Pancreas (tissue), 10 donors: ENCODE results near the gene GALM. TPM values are rescaled to one million over a fixed set of nuclear protein-coding genes. Genes with fewer than 3 reads are reported as not detected.
A peak's percentile ranks its signal among the peaks of the same experiment; 100 is the strongest.

Experiments
- ATAC-seq, 4 donors: fragments of 200-7000 bp; cut with Tn5 transposase; one replicate each; pipeline versions ENCODE4 v1.8.0 to v1.9.1; 2020; ENCODE audit warnings: mild to moderate bottlenecking in 4 of 4, moderate library complexity in 4 of 4
- DNase-seq, 6 donors: peaks; one replicate each; pipeline ENCODE4 v3.0.0-alpha.2; 2020
- FAIRE-seq: peaks from 2 replicates; lab custom pipeline; 2012; peaks lifted over from hg19 to GRCh38; lab: Jason Lieb, UNC
- H3K27ac ChIP-seq, 4 donors: fragments of 200-600 bp; sonication (generic); 1 replicate in 3 of 4; 2 replicates in 1 of 4; pipeline versions ENCODE4 v1.5.0 to v1.8.0; 2020
- H3K27me3 ChIP-seq, 4 donors: fragments of 200-600 bp; one replicate each; pipeline ENCODE4 v1.8.0; 2021
- H3K36me3 ChIP-seq, 3 donors: fragments of 200-600 bp; sonication (generic) in 1 of 3; one replicate each; pipeline versions ENCODE4 v1.5.0 to v1.8.0; 2020 to 2021
- H3K4me1 ChIP-seq, 3 donors: fragments of 200-600 bp; one replicate each; pipeline ENCODE4 v1.8.0; 2021
- H3K4me3 ChIP-seq, 4 donors: fragments of 200-600 bp; sonication (generic) in 2 of 4; one replicate each; pipeline versions ENCODE4 v1.5.0 to v1.8.0; 2020 to 2021
- H3K9me3 ChIP-seq, 4 donors: fragments of 200-600 bp; one replicate each; pipeline ENCODE4 v1.8.0; 2021
- WGBS, 2 donors: extraction: QIAGEN DNeasy Blood & Tissue Kit; methylation state at CpG; one replicate each; pipeline ENCODE4 v1.1.7; 2013; 5-methylcytosine and 5-hydroxymethylcytosine counted together
- intact Hi-C, 3 donors: fragments of 100-400 bp; cut with DNase I; formaldehyde crosslinking; loops; one replicate each; pipeline versions ENCODE4 v1.11.1 to v1.14.2; 2022
- polyA plus RNA-seq, 2 donors: library from polyadenylated mRNA; stranded (reverse); fragments of 200-250 nt; gene quantifications; one replicate each; pipeline ENCODE4 v1.2.3, GENCODE V29; 2013
- total RNA-seq, 6 donors: library from RNA; stranded (reverse); fragmentation: NEBNext Ultra II Directional in 4 of 6; extraction: Animal tissue kit (Norgen Biotek cat#: 25700) in 4 of 6; gene quantifications; one replicate each; pipeline versions ENCODE4 v1.2.1 to v1.2.4, GENCODE V29; 2021 to 2023
- TF ChIP-seq, protein P1 (sequence below), 4 donors: fragments of 200-600 bp; sonication (generic) in 3 of 4; IDR thresholded peaks; one replicate each; pipeline versions ENCODE4 v1.5.0 to v1.8.0; 2021; ENCODE audit warnings: antibody characterized with exemption in 4 of 4
- donor health status: healthy with polysubstance abuse.
- donor health status: DM: no; HTN: no; CAD: no; lungs with moderate emphysema.
- donor health status: DM: no; HTN: no; CAD: no.
- donor health status: control.
- donor health status: control.
- donor health status: Bipolar disorder and iron deficiency.
- donor health status: DM: yes; HTN: yes; CAD: no.
- donor health status: DM: no; HTN: no; CAD: no.
- donor health status: DM: no; HTN: no; CAD: no.
- donor health status: DM: yes; HTN: yes; CAD: no.

Gene GALM
- total and polyA plus RNA-seq, 8 donors: 5.4 to 10.9 (median 7.4) TPM

DNA sequence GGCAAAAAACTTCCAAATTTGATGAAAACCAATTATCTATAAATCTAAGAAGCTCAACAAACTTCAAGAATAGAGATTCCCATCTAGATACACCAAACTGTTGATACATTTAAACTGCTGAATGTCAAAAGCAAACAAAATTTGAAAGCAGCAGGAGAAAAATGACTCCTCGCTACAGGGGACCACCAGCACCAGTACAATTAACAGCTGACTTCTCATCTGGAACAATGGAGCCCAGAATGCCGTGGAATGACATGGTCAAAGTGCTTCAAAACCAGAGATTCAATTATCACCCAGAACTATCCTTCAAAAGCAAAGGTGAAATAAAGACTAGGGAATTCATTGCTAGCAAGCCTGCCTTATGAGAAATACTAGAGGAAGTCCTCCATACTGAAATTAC is 73.6 kb downstream of the GALM start:
- no peak overlapping the region for H3K27ac ChIP-seq
- no peak for ATAC-seq
- intact Hi-C loops: loop anchor here (5.0 to 10.0 kb wide), 3 partner anchors 155 to 425 kb away; no protein-coding TSS in a partner anchor
- peaks cover 6 to 14% (median 13%) of the 10 kb centered on the region in 3 donors for H3K4me1 ChIP-seq
- no peak for DNase-seq
- H3K36me3 ChIP-seq: peaks cover 0 to 2% (median under 1%) of the 10 kb centered on the region in 3 donors
- TF ChIP-seq, protein P1, sequence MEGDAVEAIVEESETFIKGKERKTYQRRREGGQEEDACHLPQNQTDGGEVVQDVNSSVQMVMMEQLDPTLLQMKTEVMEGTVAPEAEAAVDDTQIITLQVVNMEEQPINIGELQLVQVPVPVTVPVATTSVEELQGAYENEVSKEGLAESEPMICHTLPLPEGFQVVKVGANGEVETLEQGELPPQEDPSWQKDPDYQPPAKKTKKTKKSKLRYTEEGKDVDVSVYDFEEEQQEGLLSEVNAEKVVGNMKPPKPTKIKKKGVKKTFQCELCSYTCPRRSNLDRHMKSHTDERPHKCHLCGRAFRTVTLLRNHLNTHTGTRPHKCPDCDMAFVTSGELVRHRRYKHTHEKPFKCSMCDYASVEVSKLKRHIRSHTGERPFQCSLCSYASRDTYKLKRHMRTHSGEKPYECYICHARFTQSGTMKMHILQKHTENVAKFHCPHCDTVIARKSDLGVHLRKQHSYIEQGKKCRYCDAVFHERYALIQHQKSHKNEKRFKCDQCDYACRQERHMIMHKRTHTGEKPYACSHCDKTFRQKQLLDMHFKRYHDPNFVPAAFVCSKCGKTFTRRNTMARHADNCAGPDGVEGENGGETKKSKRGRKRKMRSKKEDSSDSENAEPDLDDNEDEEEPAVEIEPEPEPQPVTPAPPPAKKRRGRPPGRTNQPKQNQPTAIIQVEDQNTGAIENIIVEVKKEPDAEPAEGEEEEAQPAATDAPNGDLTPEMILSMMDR (IDR thresholded peaks at IDR 0.05): no peak
- H3K27me3 ChIP-seq: no peaks in the 10 kb centered on the region
- no peak for FAIRE-seq
- 99 to 100% methylated on average over 2 of the region's 2 CpGs for WGBS, 2 donors
- no peaks in the 10 kb centered on the region for H3K9me3 ChIP-seq
- no peak overlapping the region for H3K4me3 ChIP-seq

GRCh38 chr2:38740851-38741731 is 75.2 kb downstream of the GALM start:
- 52 to 57% methylated on average over 11 of the region's 11 CpGs for WGBS, 2 donors
- H3K4me3 ChIP-seq: no peak overlapping the region
- ATAC-seq (peak; percentile 26 to 81 (median 52)), FAIRE-seq (peak; percentile 86), DNase-seq (no peak)
- peaks cover 0 to 16% (median 14%) of the 10 kb centered on the region in 3 donors for H3K36me3 ChIP-seq
- no peaks in the 10 kb centered on the region for H3K9me3 ChIP-seq
- H3K27me3 ChIP-seq: no peaks in the 10 kb centered on the region
- H3K27ac ChIP-seq: no peak overlapping the region
- peaks cover 2 to 6% (median 3%) of the 10 kb centered on the region in 3 donors for H3K4me1 ChIP-seq
- intact Hi-C loops: no loop called here
- TF ChIP-seq, protein P1 (IDR thresholded peaks at IDR 0.05): peak; percentile 38 to 83 (median 62)

GRCh38 chr2:38742797-38743559 is 77.1 kb downstream of the GALM start:
- FAIRE-seq (no peak), DNase-seq (no peak), ATAC-seq (peak in 1 of 4 donors; percentile 12)
- WGBS, 2 donors: 84 to 91% methylated on average over 10 of the region's 10 CpGs
- Histone ChIP-seq H3K4me3 (no peak overlapping the region), H3K9me3 (no peaks in the 10 kb centered on the region), H3K27me3 (no peaks in the 10 kb centered on the region), H3K36me3 (peaks cover 0 to 31% (median 31%) of the 10 kb centered on the region in 3 donors), H3K27ac (no peak overlapping the region), H3K4me1 (peaks cover 4 to 23% (median 15%) of the 10 kb centered on the region in 3 donors)
- intact Hi-C loops: no loop called here
- TF ChIP-seq, protein P1 (IDR thresholded peaks at IDR 0.05): no peak

DNA sequence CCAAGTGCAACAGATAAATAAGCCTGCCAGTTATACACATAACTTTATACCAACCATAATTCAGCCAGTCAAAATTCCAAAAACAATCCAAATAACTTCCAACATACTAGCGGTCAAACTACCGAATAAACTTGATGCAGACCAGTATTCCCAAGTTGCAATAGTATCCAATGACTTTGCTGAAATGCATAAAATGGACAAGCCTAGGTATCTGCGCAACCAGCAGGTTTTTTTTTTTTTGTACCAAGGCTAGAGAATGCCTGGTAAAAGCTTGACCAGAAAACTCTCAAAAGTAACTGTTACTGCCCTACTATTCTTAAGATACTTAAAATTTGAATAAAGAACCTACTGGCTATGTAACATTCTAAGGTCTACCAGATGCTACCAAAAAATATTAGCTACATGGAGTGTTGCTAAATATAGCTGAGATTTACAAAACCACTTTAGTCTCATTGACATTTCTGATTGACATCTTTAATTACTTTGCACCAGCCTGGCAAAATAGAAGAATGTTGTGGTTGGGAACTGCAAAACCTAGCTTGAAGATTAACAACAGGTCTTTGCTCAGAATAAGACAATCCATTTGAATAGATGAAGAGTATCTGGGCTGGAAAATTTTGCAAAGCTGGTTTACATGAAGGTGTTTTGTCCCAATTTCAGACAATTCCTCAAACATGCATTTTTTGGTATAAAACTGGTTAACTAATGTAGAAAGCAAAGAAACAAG is 77.9 kb downstream of the GALM start:
- no peaks in the 10 kb centered on the region for H3K9me3 ChIP-seq
- no peak overlapping the region for H3K4me3 ChIP-seq
- no peaks in the 10 kb centered on the region for H3K27me3 ChIP-seq
- FAIRE-seq: no peak
- no peak overlapping the region for H3K27ac ChIP-seq
- TF ChIP-seq, protein P1 (IDR thresholded peaks at IDR 0.05): no peak
- no peak for DNase-seq
- H3K4me1 ChIP-seq: peaks cover 4 to 31% (median 23%) of the 10 kb centered on the region in 3 donors
- intact Hi-C loops: loop anchor here in 1 of 3 donors (2.0 kb wide), 1 partner anchor 15 kb away; no protein-coding TSS in a partner anchor
- peaks cover 0 to 39% (median 38%) of the 10 kb centered on the region in 3 donors for H3K36me3 ChIP-seq
- WGBS, 2 donors: 85 to 89% methylated on average over 3 of the region's 3 CpGs
- no peak for ATAC-seq
